KG1 (cell line): ENCODE results near the gene TEX14.

ENCODE experiments used
- DNase-seq: peaks from one replicate; lab custom pipeline; 2025; lab: John Stamatoyannopoulos, UW

The TEX14 gene, protein sequence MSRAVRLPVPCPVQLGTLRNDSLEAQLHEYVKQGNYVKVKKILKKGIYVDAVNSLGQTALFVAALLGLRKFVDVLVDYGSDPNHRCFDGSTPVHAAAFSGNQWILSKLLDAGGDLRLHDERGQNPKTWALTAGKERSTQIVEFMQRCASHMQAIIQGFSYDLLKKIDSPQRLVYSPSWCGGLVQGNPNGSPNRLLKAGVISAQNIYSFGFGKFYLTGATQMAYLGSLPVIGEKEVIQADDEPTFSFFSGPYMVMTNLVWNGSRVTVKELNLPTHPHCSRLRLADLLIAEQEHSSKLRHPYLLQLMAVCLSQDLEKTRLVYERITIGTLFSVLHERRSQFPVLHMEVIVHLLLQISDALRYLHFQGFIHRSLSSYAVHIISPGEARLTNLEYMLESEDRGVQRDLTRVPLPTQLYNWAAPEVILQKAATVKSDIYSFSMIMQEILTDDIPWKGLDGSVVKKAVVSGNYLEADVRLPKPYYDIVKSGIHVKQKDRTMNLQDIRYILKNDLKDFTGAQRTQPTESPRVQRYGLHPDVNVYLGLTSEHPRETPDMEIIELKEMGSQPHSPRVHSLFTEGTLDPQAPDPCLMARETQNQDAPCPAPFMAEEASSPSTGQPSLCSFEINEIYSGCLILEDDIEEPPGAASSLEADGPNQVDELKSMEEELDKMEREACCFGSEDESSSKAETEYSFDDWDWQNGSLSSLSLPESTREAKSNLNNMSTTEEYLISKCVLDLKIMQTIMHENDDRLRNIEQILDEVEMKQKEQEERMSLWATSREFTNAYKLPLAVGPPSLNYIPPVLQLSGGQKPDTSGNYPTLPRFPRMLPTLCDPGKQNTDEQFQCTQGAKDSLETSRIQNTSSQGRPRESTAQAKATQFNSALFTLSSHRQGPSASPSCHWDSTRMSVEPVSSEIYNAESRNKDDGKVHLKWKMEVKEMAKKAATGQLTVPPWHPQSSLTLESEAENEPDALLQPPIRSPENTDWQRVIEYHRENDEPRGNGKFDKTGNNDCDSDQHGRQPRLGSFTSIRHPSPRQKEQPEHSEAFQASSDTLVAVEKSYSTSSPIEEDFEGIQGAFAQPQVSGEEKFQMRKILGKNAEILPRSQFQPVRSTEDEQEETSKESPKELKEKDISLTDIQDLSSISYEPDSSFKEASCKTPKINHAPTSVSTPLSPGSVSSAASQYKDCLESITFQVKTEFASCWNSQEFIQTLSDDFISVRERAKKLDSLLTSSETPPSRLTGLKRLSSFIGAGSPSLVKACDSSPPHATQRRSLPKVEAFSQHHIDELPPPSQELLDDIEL (N-terminal part only)

DNA sequence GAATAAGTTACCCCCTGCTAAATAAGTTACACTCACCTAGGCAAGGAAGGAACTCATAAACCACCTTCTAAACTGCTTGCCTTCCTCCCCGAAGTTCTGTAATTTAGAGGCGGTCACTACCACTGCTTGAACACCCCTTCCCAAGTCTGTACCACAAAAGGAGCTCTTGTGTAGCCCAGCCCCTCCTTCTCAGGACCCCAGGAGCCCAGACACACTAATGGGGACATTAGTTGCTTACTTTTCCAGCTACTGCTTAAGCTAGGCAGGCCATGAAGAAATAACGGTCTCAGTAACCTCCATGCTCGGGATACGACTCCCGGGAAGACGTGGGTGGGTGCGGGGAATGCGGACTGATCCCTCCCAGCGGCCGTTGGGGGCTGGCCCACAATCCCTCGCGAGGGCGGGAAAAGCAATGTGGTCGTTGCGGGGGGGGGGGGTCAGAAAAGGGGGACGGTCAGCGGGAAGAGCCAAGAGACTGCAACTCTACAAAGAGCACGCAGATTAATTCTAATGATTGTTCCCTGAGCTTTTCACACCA, at the start of gene TEX14:
TSS of gene TEX14 (minus strand) at position 345 of the 538 bp plus-strand sequence. CDS start 40,044 bp downstream, outside the sequence.
- DNase-seq = no peak

DNA sequence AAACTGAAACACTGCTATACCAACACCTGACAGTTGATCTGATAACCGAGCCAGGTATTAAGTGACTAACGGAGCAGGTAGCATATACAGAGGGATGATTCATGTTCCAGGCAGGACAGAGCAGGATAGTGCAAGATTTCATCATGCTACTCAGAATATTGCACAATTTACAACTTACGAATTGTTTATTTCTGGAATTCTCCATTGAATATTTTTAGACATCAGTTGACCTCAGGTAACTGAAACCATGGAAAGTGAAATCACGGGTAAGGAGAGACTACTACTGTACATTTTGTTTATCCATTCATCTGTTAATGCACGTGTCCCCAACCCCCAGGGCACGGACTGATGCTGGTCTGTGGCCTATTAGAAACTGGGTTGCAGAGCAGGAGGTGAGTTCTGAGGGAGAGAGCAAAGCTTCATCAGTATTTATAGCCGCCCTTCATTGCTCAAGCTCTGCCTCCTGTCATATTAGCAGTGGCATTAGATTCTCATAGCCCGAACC, 49.3 kb upstream of the TEX14 start:
- no peak for DNase-seq

DNA sequence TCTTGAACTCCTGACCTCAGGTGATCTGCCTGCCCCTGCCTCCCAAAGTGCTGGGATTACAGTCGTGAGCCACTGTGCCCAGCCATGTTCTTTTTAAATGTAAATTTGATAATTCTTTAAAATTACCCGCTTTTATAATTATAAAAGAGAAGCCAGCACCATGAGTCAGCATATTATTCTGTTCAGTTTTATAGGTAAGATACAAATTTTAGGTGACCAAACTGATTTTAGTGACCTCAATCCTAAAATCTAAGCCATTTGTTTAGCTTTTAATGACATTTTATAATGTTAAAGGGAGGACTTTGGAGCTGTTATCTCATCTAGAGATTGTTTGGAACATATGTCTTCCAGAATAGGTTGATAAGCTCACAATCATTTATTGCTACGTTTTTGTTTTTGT, 43.0 kb upstream of the TEX14 start:
- no peak for DNase-seq

DNA sequence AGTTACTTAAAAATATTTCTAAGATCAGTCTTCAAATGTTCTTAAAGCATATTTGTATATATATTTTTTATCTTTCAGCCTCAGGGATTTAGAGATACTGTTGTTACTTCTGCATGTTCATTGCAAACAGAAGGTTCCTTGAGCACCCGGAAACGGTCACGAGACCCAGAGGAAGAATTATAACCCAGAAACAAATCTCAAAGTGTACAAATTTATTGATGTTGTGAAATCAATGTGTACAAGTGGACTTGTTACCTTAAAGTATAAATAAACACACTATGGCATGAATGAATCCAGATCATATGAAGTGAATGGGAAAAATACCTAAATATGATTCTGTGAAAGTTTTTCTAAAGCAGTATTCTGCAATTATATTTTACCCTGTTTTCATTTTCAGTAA, 42.2 kb upstream of the TEX14 start:
- no peak for DNase-seq

DNA sequence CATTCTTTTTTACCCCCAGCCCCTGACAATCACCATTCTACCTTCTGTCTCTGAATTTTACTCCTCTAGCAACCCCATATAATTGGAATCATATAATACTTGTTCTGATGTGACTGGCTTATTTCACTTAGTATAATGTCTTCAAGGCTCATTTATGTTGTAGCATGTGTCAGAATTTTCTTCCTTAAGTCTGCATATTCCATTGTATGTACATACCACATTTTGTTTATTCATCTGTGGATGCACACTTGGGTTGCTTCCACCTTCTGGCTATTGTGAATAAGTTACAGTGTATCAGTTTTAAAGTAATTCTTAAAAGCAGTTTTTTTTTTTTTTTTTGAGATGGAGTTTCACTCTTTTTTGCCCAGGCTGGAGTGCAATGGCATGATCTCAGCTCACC, 39.1 kb upstream of the TEX14 start:
- no peak for DNase-seq

DNA sequence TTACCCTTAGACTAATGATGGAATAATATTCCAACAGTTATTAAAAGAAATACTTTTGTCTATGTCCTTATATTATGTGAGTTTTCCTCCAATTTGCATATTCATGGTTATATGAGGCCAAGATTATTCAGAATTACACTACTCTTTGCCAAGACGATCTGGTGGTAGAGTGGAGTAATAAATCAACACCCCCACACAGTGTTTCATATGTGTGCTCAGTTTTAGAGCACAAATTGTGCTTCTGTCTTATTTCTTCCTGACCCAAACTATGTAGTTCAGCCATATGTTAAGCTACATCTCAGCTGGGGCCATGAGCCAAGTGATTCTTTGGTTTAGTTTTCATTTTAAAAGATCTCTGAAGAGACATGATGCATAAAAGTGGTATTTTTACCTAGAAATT, 37.0 kb upstream of the TEX14 start:
- DNase-seq = no peak

DNA sequence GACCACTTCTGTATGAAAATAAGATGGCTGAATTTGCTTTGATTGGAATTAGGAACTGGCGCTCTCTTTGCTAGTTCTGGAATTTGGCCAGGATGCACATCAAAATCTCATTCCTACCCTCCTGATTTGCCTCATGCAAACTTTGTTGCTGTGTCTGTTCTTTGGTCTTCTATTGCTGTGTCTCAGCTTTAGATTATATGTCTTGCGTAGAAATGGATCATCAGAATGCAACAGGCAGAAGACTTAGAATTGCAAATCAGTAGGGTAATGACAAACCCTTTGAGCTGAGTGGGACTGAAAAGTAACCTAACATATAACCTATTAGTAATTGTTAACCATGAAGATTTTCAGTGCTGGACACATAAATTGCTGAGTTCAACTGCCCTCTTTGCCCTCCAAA, 30.9 kb upstream of the TEX14 start:
- DNase-seq = no peak

DNA sequence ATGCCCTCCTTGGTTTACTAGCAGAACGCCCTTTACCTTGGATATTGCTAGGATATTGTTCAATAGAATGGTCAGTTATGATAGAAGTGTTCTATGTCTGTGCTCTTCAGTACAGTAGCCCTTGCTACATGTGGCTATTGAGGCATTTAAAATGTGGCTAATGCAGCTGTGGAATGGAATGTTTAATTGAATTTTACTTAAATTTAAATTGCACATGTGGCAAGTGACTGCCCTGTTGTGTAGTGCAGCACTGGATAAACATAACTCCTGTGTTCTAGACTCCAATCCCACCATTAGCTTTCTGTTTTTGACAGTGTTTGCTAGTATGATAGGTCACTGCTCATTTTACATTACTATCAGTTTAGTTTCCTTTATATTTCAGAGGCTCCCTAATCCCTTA, 30.4 kb upstream of the TEX14 start:
- no peak for DNase-seq

DNA sequence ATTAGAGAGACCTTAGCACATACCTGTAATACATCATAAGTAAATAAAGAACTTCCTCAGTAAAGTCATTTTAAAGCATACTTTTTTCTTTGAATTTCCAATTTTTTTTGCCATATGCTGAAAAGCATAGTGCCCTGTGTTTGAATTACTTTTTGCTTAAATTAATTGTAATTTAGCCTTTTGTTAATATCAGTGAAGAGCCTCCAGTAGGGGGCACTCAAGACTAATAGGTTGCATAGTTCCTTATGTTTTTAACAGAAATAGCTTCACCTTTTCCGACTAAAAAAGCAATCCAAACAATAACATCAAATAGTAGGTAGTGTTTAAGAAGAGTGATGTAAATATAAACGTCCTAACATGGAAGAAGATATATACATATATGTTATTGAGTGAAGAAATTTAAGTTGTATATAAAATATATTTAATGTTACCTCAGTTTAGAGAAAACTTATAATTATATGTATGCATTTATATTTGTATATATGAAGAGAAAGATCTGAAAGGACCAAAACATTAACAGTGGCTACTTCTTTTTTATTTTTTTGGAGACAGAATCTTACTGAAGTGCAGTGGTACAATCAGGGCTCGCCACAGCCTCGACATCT, 19.2 kb upstream of the TEX14 start:
- peak; percentile 47 for DNase-seq

DNA sequence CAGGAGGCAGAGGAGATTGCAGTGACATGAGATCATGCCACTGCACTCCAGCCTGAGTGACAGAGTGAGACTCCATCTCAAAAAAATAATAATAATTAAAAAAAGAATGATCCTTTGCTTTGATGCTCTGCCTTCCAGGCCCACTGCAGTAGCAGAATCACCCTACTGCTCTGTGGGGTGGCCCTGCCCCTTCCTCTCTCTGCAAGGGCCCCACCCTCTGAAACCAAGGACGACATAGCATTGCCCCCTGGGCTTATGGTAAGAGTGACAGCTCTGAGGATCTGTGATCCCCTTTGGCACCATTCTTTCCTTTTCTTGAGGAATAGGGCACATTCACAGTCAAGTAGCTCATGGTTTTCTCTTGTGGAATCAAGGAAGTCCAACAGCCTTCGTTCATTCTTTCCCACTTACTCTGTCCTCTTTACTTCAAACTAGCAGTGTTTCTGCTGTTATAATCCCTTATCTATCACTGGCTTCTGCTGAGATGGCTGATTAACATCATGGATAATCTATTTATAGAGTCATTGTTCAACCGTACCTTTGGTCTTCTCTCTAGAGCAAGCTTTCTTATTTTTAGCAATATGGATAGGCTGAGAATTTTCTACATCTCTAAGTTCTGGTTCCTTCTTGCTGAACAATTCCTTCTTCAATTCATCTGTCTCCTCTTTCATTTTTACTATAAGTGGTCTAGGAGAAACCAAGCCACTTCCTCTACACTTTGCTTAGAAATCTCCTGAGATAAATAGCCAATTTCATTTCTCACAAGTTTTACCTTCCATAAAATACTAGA, 14.7 kb upstream of the TEX14 start:
- no peak for DNase-seq

DNA sequence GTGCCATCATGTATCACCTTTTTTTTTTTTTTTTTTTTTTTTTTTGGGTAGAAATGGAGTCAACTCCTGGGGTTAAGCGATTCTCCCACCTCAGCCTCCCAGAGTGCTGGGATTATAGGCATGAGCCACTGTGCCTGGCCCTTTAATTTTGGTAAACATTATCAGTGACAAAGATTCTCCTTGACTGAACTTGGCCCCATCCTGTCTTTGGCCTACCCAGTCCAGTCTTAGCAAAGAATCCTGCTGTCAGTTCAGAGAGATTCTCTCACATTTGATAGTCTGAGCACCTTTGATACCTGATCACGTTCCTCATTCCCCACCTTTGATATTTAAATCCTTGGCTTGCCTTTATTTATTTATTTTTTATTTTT, 12.1 kb upstream of the TEX14 start:
- DNase-seq = no peak

DNA sequence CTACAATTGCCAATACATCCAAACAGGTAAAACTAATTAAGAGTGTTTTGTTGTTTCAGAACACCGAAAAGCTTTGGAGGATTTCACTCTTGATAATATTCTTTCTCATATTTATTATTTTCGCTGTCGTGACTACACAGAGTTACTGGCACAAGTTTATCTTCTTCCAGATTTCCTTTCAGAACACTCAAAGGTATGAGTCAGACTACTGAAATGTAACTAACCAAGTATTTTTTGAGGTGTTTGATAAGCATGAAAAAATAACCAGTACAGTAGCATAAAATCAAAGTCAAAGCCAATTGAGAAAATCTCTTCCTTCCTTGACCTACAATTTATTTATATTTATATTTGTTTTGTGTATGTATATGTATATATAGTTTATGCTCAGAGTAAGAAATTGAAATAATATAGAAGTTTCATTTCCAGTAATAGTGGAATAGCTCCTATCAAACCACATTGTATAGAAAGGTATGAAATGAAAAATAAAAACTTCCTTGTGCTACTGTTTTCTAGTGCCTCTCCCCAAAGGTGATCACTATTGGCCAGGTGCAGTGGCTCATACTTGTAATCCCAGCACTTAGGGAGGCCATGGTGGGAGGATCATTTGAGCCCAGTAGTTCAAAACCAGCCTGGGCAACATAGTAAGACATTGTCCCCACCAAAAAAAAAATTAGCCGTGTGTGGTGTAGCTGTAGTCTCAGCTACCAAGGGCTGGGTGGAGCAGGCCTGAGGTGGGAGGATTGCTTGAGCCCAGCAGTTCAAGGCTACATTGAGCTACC, 11.5 kb upstream of the TEX14 start:
- no peak for DNase-seq

DNA sequence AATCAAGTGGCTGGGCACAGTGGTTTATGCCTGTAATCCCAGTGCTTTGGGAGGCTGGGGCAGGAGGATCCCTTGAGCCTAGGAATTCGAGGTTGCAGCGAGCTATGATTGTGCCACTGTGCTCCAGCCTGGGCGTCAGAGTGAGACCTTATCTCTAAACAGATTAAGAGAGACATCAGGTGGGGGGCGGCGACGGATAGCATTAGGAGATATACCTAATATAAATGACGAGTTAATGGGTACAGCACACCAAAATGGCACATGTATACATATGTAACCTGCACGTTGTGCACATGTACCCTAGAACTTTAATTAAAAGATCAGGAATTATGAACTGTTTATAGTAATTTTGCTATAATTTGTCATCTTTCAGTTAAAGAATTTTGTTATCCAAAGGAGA, 10.9 kb upstream of the TEX14 start:
- DNase-seq = no peak

DNA sequence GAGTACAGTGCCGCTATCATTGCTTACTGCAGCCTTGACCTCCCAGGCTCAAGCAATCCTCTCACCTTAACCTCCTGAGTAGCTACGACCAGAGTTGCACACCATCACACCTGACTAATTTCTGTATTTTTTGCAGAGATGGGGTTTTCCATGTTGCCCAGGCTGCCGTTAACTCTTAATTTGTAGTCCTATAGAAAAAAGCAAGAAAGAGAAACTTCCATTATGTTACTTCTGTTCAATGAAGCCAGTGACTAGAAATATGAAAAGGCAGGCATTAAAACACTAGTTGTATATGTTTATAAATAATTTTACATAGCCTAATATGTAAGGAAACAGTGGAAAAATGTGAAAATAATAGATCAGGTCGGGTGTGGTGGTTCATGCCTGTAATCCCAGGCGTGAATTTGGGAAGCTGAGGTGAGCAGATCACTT, 10.2 kb upstream of the TEX14 start:
- DNase-seq = no peak

DNA sequence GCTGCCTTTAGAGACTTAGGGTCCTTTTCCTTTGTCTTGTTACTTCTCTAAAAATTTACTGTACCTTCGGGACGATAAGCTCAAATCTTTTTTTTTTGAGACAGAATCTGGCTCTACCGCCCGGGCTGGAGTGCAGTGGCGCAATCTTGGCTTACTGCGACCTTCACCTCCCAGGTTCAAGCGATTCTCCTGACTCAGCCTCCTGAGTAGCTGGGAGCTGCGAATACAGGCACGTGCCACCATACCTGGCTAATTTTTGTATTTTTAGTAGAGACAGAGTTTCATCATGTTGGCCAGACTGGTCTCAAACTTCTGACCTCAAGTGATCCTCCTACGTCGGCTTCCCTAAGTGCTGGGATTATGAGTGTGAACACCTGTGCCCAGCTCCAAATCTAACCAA, 7.9 kb upstream of the TEX14 start:
- DNase-seq = no peak

DNA sequence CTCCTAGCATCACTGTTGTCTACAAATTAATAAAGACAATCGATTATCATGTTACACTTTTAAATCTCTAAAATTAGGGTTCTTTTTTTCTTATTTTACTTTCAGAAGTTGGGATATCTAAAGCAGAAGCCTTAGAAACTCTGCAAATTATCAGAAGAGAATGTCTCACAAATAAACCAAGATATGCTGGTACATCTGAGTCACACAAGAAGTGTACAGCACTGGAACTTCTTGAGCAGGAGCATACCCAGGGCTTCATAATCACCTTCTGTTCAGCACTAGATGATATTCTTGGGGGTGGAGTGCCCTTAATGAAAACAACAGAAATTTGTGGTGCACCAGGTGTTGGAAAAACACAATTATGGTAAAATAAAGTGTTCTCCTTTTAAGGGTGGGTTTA, 3.0 kb upstream of the TEX14 start:
- DNase-seq = no peak

DNA sequence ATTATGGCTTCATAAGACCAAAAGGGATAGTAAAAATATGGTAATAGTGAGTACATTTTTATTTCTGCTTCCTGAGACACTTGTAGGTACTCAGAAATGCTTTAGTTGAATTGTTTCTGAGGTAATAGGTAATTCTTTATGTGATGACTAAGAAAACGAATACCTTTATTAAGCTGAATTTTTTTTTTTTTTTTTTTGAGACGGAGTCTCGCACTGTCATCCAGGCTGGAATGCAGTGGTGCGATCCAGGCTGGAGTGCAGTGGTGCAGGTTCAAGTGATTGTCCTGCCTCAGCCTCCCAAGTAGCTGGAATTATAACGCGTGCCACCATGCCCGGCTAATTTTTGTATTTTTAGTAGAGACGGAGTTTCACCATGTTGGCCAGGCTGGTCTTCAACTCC, 2.5 kb upstream of the TEX14 start:
- no peak for DNase-seq

DNA sequence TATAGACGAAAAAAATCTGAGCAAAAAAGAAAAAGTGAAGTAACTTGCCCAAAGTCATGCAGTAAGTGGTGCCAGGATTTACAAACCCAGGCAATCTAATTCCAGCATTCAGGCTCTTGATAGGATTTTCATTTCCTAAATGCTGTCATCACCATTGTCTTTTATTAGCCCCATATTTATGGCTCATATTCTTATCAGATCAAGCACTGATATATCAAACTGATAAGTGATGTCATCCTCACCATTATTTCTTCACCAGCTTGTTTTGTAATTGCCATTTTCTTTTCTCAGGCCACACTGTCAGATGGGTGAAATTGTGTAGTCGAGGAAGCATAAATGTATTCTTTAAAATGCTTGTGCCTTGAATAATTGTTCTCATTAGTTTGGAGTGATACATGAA, 1.9 kb upstream of the TEX14 start:
- DNase-seq = no peak

DNA sequence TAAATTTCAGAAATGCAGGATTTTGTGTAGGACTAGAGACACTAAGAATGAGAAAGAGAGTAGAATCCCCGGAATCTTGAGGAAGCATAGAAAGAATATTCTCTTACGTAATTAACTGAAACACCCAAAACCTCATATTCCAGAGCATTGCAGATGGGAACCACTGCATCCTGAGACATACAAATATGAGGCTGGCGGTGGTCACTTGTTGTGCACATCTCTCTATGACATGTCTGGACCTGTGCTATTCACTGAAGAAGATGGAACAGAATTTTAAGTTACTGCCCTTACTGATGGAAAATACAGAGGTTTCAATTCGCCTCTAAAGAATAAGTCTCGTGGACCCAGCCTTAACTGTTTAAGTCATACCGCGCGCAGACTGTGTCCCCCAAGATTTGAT, 1.4 kb upstream of the TEX14 start:
- no peak for DNase-seq
